Stimulated activated CD4-positive, alpha-beta T cell treated with anti-CD3 and anti-CD28 coated beads, Interleukin-4, amount 100 ng/mL, for 4 hours (primary cell): ENCODE results near the gene HDAC7.
A peak's percentile ranks its signal among the peaks of the same experiment; 100 is the strongest.
"Not testable (repeated sequence)": the region's sequence is repeated elsewhere in the genome, so short reads cannot be mapped to it uniquely, and the experiment has no call there.

Experiments used
- DNase-seq, 2 experiments: peaks; one replicate each; pipeline ENCODE4 v3.0.0-alpha.2; 2020

Gene HDAC7

DNA sequence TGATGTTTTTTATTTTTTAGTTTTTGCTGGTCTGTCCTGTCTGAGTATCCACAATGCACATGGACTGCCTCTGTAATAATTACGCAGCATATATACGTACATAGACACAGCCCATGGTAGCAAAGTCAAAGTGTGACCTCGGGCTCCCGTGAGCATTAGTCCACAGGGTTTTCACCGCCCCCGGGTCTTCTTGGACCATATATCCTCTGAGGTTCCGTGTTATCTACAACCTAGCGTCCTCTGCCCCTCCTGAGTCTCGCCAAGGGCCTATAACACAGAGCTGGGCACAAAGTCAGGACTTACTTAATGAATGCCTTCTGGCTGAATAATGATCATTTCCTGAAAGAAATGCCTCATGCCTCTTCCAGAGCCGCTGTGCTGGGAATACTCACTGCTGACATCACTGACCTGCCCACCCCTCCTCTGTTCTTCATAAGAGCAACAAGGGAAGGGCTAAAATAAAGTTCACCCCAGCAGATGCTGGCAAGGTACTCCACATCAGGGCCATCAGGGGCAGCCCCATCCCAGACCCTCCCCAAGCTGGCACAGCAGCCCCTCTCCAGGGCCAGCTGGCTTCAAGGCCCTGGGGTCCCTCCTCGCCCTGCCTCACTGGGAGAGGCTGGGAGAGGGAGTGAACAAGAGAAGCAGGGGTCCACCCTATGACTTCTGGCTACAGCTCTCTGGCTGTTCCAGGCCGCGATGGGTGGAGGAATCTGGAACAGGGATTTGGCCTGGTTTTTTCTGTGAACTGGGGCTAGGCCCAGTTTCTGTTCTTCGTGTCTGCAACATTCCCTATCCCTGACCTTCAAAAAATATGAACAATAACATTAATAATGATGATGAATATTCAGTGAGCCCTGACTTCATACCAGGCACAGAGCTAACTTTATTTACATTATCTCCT lies 7.9 kb downstream of the HDAC7 start:
- DNase-seq: no peak

DNA sequence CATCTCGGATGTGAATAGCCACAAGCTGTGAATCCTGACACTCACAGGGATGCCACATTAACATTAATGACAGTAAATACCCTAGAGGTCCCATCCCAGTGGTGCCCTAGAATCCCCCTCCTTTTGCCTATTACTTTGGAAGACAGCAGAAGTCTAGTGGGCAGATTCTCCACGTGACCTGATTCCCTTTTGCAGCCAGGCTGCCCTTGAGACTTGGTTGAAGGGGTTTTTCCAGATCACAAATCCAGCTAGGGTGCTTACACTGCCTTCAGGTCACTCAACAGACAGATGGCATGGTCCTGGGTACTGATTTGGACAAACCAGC lies 8.7 kb downstream of the HDAC7 start:
- DNase-seq: no peak

DNA sequence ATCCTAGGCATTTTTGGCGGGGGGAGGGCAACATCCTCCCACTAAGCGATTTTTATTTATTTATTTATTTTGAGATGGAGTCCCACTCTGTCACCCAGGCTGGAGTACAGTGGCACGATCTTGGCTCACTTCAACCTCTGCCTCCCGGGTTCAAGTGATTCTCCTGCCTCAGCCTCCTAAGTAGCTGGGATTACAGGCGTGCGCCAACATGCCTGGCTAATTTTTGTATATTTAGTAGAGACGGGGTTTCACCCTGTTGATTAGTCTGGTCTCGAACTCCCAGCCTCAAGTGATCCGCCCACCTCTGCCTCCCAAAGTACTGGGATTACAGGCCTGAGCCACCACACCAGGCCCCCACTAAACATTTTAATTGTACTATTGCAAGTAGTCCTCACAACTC lies 10.2 kb downstream of the HDAC7 start:
- not testable (repeated sequence) for DNase-seq

DNA sequence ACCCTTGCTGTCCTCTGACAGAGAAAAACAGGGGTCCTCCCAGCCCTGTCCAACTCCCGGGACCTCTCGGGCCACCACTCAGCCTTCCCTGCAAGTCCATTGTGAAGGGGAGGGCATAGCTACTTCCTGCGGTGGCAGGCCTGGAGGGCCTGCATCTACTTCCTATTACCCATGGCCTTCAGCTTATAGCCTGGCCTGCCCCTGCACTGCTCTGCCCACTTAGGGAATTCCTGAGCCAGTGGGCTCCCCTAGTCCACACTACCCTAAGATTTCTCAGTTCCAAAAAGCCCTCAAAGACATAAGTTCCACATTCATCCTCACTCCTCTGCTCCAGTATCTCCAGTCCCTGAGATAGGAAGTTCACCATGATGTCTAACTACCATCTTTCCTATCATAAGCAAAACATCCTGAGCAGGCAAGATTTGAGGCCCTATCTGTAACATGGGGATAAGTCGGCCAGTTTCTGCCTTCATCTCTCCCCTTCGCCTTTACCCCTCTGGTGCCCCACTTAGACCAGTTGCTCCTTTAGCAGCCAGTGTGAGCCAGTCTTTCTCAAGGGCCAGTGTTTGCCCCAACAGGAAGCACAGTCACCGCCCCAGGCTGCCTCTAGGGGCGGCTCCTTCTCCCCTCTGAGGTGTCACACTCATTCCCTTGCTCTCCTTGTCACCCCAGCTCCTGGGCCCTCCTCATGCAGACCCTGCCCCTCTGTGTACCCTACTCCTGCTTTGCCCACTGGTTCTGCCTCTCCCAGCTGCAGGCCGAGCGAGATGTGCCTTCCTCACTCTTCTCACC lies 10.9 kb downstream of the HDAC7 start:
- DNase-seq: peak in 1 of 2 experiments; percentile 45

DNA sequence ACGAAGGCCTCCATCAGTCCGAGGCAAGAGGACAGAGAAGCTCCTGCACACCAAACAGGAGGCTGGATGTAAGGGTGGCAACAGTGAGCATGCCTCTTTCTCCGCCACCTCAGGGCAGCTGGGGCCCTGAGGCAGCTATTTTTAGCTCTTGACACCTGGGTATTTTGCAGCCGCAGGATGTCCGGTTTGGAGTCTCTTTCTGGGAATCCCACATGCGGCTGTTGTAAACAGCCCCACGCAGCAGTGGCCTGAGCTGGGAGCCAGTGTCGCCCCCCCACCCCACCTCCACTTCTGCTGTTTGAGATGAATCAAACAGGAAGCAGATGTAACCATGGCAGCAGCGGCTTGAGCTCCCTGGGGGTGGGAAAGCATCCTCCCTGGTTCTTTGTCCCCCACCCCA lies 11.7 kb downstream of the HDAC7 start:
- peak; percentile 69 to 75 for DNase-seq

DNA sequence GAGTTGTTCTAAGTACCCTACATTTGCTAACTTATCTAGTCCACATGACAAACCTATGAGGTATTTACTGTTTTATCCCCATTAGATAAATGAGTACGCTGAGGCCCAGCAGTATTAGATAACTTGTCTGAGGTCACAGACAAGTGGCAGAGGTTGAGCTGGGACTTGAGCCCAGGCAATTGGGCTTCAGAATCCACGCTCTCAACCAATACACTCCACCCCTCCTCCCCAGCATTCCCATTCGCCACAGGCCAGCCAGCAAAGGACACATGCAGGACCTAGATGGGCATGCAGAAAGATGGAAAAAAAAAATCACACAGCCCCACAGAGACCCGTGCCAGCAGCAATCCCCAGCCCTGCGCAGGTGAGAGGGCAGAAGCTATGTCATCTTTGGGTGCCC lies 12.4 kb downstream of the HDAC7 start:
- no peak for DNase-seq

DNA sequence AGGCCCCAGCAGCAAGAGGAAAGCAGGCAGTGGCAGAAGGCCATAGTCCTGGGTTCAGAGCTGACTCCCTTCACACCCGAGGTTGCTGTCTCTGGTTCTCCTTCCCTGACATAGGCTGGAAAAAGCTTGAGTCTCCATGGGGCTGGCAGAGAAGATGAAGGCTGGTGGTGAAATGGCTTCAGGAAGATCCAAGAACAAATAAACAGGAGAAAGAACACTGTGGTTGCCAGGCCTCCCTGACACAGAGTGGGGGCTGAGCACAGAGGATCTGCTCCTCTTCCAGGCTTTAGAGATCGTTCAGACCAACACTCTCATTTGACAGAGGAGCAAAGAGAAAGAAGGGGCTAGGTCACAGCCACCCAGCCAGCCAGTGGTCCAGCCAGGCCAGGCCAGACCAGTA lies 14.3 kb downstream of the HDAC7 start:
- no peak for DNase-seq

DNA sequence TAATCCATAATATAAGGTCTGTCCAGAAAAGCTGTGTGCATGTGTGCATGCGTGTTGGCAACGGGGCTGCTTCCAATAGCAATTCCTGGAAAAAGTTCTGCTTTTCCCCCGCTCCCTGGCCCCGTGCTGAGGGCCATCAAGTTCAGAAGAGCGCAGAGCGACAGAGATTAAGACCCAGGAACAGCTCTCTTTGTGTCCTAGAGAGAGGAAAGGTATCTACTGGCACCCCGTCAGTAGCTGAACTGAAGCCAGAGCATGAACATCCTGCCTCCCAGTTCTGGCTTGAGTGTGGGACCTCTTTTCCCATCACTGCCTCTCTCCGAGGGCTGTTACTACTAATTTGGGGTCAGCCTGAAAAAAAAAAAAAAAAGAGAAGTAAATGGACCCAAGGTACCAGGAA lies 15.5 kb downstream of the HDAC7 start:
- DNase-seq: no peak

DNA sequence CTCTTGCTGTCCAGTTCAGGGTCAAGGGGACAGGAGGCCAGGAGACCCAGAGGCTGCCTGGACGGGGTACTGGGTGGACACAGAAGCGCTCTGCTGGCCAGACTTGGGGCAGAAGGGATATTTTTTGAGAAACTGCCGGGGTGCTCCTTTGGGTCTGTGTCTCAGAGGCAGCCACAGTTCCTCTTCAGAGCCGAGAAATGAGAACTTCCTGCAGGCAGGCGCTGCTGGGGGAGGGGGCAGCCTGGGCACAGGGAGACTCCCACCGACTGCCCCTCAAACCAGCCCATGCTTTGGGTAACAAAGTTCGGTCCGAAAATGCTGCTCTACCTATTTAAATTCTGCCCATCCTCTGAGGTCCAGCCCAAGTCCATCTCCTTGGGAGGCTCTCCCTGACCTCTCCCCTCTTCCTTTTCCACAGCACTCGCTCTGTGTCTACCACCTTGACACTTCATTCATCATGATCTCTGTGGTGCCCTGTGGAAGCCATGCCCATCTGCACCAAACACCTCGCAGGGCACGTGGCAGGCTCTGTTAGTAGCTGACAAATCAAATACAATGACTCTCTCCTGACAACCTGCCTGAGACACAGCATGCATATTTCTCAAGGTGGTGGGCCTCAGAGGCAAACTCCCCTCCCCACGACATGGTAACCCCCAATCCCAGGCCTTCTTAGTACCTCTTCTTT lies 16.4 kb downstream of the HDAC7 start:
- no peak for DNase-seq

DNA sequence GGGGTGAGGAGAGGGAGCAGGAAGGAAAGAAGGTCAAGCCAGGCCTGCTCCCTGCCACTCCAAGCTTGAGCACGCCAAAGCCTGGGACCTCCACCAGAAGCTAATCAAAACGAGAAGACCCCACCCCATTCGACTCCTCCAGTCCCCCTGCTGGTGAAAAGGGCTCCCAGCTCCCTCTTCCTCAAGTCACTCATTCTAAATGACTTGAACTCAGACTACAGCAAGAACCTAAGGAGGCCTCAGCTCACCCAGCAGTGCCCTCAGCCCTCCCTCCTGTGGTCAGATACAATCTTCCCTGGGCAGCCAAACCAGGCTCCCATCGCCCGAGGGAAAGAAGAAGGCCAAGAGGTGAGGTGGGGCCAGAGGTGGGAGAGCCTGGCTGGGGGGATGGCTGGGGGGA lies 17.4 kb downstream of the HDAC7 start:
- no peak for DNase-seq

DNA sequence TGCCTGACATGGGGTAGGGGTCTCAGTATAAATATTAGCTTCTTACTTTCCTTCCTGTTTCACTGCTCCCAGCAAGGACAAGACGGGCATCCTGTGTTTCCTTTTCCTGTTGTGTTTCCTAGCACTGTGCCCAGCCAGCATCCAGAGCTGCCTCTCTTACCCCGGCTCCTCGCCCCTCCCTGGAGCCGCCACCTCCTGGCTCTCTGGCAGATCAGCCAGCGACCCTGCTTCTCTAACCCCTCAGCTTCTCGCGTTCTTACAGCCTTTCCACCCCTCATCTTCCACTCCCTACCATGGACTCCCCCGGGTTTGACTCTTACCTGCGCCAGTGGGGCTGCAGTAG lies 17.8 kb downstream of the HDAC7 start:
- no peak for DNase-seq

DNA sequence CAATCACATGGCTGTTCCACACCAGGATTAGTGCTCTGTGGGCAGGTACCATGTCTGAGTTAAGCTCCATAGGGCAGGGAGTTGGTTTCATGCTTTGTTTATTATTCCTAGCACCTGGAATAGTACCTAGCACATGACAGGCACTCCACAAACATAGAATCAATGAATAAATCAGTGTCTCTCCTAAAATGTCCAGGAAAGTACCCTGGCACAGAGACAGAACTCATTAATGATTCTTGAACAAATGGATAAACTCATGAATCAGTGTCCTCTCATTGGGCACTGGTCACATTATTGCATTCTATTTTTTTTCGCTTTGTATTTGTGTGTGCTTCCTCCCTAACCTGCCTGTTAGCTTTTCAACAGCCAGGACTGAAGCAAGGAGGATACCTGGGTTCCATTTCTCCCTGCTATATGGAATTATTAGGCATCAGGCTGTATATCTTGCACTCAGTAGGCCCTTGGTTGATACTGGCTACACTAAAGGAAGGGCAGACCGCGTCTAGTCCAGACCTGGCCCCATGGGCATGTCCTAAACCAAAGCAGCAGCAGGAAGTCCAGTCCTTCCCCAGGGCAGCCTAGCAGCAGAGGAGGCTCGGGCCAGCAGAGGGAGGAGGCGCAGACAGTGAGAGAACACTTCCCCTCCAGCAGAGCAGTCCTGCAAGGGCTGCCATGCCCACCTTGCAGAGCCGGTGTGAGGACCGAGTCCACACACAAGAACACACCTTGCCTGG lies 18.4 kb downstream of the HDAC7 start:
- no peak for DNase-seq

DNA sequence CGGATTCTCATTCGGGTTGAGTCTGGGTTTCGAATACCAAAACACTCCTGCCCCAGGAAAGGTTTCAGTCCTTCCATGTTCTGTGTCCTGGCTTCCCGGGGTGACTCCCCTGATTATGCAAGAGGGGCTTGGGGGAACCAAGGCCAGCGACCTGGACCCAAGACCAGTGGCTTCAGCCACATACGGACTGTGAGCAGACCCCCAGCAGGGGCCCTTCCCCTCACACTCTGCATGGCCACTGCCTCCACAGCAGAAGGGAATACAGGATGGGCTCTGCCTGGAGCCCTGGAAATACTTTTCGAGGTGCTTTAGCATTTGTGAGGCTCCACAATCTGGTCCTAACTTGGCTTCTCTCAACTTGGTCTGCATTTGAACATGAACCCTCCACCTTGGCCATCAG lies 19.1 kb downstream of the HDAC7 start:
- no peak for DNase-seq

DNA sequence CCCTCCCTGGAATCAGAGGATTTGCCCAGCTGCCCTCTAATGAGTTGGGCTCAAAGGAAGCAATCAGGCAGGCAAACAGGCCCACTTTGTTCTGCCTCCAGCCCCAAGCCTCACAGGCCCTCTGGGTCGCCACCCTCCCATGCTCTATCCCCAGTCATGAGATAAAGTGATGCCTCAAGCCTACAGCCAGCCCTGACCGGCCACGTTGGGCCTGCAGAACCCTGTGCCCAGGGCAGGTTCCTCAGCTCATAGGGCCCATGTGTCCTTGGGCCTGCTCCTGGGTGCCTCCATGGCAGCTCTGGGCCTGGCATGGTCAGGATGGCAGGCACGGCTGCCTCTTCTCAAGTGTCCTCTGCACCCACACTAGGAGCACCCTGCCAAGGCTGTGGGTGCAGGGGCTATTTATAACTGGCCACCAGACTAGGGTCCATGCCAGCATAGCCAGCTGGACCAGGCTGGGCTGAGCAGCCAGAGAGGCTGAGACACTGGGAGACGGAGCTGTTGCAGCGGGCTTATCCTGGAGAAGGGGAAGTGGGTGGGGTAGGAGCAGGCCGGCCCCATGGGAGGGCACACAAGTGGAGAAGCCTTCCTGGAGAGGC lies 20.2 kb downstream of the HDAC7 start:
- no peak for DNase-seq

DNA sequence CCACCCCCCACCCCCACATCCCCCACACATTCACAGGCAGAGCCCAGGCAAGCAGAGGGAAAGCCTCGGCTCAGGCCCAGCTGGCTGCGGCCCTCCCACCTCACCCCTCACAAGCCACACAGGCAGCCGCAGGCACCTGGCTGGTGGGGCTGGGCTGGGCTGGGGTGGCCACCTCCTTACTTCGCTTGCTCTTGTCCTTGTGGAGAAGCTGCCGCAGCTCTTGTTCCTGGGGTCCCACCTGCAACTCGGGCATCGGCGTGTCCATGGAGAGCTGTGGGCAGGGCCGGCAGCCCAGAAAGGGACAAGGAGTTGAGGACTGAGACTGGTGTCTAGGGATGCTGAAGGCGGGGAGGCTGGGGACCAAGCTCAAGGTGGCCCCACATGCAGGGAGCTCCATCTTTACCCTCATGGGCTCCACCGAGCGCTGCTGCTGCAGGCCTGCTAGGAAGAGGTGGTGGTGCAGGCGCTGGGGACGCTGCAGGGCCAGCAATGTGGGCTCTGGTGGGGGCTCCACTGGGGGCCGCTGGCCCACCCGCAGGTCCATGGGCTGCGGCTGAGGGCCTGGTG lies 21.2 kb downstream of the HDAC7 start:
- no peak for DNase-seq

DNA sequence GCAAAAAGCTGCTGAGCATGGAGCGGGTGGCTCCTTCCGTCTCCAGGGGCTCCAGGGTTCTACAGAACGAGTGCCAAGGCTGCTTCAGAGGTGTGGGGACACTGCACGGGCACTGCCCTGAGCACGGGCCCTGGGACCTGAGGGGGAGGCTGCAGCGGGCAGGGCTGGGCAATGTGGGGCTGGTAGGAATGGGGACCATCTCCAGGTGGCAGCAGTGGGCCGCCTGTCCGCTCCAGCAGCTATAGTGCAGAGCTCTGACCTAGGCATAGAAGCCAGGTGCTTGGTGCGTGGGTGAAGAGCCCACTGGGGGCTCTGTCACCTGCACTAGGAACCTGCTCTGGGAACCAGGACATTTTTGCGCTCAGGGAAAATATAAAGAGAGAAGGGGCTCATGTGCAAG lies 22.3 kb downstream of the HDAC7 start:
- DNase-seq: no peak

DNA sequence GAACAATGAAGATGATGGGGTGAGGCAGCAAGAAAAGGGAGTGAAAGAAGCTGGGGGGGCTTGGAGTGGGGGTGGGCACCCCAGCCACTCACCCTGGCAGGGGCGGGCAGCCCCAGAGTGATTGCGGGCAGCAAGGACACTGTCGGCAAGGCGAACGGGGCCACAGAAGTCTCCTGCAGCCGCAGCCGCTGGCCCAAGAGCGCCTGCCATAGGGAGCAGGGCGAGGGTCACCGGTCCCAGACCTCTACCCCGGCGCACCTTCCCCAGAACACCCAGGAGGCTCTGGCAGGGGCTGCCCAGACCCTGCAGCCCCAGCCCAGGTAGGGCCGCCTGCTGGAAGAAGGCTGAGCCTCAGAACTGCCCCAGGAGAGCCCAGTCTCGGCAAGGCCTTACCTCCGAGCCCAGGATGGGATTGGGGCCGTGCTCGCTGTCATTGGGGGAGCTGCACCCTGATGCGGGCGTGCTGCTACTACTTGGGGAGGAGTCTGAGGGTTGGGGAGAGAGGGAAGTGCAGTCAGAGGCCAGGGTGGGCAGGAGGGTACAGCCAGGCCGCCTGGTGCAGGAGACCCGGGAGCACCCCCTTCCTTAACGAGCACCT lies 23.8 kb downstream of the HDAC7 start:
- no peak for DNase-seq

DNA sequence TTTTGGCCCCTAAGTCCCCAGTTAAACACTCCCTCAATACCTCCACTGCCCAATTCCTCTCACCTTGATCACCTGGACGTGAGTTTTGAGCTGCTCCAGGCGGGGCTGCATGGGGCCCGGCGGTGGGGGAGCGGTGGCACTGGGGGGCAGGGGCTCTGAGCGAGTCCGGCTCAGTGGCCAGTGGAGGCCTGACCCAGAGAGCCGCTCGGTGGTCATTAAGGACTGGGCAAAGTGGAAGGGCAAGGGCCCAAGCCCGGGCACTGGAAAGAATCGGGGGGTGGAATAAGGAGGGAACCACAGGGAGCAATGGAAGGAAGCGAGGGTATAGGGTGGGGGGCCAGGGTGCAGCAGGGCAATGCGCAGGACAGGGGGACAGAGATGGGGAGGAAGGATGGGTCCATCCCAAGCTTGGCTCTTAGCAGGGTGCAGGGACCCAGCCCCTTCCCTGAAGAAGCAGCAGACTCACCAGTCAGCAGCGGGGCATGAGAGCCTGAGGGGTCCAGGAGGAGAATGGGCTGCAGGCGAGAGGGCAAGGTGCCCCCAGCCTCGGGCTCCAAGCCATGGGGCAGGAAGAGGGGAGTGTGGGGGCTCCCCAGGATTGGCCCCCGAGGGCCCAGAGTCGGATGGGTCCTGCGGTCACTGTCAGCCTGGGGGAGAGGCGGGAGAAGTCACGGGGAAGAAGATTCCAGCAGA lies 24.4 kb downstream of the HDAC7 start:
- no peak for DNase-seq

DNA sequence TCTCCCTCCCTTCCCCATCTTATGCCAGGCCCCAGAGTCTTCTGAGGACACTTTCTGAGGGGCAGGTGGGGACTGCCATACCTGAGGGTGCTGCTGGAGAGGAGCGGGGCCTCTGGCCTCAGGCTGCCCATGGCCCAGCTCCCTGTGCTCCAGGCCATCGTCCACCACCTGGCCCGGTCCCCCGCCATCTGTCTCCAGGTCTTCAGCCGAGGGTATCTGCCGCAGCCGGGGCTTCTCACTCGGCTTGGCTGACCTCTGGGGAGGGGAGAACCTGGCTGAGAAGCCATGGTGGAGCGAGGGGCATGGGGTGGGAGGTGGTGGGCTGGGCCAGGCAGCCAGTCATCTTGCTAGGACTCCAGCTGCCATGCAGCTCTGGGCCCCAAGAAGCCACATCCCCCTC lies 25.0 kb downstream of the HDAC7 start:
- DNase-seq: no peak

DNA sequence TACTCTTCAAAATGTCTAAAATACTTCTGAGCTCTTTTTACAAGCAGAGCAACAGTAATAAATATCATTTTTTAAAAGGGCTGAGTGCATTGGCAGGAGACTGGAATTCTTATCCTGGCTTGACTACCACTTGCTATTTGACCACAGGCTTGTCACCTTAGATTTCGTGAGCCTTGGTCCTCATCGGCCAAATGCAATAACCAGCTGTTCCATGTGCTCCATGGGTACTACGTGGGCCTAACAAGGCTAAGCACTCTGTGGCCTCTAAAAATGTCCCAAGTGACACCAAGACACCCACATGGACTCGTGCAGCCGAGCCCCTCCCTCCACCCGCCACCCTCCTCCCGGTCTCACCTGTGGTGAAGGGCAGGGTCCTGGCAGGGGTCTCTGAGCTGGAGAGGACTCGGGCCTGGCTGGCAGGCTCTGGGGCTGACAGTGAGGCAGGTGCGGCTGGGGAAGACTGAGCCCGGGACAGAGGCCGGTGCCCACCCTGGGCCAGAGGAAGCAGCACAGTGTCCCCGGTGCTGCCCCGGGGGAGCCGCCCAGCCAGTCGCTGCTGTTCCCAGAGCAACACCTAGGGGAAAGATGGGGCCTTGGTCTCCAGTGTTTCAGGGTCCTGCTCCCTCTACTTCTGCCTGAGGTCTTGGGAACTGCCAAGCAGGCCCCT lies 26.6 kb downstream of the HDAC7 start:
- DNase-seq: no peak

DNA sequence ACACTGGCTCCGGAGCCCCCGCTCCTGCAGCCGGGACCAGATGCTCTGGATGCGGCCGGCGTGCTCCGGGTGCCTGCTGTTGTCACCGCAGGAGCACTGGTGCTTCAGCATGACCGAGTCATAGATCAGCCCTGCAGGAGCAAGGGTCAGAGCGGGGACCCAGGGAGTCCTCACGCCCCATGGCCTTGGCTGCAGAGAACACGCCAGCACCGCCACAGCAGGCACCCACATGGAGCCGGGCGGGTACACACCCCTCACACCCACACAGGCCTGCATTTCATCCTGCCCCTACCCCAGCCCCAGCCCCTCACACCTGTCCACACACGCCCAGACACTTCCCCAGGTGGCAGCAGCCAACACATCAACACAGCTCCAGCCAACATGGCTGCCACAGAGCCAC lies 27.8 kb downstream of the HDAC7 start:
- DNase-seq: no peak
